ENCODE results near the gene ANKHD1.

DNA sequence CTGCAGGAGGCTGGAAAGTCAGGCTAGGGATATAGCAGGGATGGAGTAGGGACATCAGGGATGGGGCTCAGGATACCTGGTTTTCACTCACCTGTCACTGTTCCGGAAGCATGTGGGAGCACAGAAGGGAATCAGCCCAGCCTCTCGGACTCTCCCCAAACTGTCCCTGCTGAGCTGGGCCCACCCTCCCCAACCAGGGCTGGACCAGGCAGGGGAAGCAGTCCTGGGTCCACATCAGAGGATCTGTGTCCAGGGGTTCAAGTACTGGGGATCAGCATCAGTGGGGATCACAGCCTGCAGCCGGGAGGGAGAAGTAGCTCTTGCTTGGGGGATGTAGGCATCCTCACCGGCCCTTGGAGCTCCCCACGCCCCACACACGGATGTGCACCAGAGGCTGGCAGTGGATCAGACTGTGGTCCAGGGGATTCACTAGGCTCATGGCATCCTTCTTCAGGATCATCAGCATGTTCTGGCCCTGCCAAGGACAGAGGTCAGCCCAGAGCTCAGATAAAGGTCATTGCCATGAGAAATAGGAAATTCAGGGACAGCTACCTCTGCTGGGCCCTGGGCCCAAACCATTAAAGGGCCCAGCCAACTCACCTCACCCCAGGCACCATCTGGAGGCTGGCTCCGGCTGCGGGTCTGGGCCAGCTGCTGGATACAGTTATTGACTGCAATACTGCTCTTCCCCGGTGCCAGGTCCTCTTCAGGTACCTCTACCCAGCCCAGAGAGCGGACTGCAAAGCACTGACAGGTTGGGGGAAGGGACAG, 160.3 kb downstream of the ANKHD1 start:
- TF ChIP-seq CTCF (conservative IDR thresholded peaks at IDR 0.05) (no peak), EZH2 (IDR thresholded peaks at IDR 0.05; ENCODE audit: low read depth) (no peak)
